Ovary (tissue), 3 donors: Measurements from ENCODE around the gene NTRK3.

Experiments used
- POLR2A ChIP-seq: fragments of 450-650 bp; IDR thresholded peaks from one replicate; pipeline ENCODE4 v1.6.1; 2017; ENCODE audit warnings: antibody characterized with exemption, mild to moderate bottlenecking, moderate library complexity
- TF ChIP-seq, protein P1 (sequence below), 3 donors: fragments of 450-650 bp in 2 of 3; fragments of 200-600 bp in 1 of 3; IDR thresholded peaks; one replicate each; pipeline versions ENCODE4 v1.5.1 to v1.8.0; 2016 to 2022; ENCODE audit warnings: antibody characterized with exemption in 3 of 3, mild to moderate bottlenecking in 1 of 3
- donor health status: DM: no; HTN: no; CAD: no.

DNA sequence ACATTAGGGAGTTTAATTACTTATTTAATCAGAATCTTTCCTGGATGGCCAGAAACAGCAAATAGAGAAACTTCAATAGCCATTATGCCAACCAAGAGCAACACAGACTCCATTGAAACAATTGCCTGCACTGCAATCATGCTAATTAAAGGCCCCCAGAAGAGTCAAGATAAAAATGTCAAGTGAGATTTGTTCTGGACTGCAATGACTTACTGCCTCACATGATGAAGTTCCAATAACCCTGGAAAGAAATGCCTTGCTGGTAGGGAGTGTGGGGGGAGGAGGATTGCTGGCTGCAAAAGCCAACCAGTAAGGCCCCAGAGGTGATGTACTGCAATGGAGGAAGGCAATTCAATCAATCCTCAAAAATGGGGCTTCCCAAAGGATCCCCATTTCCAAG lies 257.9 kb downstream of the NTRK3 start:
- TF ChIP-seq, protein P1, sequence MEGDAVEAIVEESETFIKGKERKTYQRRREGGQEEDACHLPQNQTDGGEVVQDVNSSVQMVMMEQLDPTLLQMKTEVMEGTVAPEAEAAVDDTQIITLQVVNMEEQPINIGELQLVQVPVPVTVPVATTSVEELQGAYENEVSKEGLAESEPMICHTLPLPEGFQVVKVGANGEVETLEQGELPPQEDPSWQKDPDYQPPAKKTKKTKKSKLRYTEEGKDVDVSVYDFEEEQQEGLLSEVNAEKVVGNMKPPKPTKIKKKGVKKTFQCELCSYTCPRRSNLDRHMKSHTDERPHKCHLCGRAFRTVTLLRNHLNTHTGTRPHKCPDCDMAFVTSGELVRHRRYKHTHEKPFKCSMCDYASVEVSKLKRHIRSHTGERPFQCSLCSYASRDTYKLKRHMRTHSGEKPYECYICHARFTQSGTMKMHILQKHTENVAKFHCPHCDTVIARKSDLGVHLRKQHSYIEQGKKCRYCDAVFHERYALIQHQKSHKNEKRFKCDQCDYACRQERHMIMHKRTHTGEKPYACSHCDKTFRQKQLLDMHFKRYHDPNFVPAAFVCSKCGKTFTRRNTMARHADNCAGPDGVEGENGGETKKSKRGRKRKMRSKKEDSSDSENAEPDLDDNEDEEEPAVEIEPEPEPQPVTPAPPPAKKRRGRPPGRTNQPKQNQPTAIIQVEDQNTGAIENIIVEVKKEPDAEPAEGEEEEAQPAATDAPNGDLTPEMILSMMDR (IDR thresholded peaks at IDR 0.05) = no peak
- TF ChIP-seq POLR2A = no peak
